Activated CD4-positive, alpha-beta T cell treated with anti-CD3 and anti-CD28 coated beads, Interleukin-2, amount 50 U/mL, for 1 hour (primary cell): Measurements from ENCODE around the gene H3-3A.

Experiments used
- DNase-seq: peaks from one replicate; pipeline ENCODE4 v3.0.0-alpha.2; 2020

H3-3A gene

GRCh38 chr1:226062558-226063223 lies at the start of gene H3-3A:
TSS of gene H3-3A (plus strand) at chr1:226062716. CDS start at chr1:226064352, 1,636 bp downstream.
- peak; percentile 99 for DNase-seq

GRCh38 chr1:226017070-226017469 lies 45.4 kb upstream of the H3-3A start:
- no peak for DNase-seq

- DNase-seq, result no peak
These were observed 42.9 kb upstream of the H3-3A start for GRCh38 chr1:226019572-226019971.

- no peak for DNase-seq
These were observed 41.1 kb upstream of the H3-3A start for GRCh38 chr1:226021401-226021800.

- DNase-seq, result no peak
These were observed 40.7 kb upstream of the H3-3A start for GRCh38 chr1:226021801-226022200.

- DNase-seq, result no peak
These were observed 38.8 kb upstream of the H3-3A start for GRCh38 chr1:226023735-226024134.

GRCh38 chr1:226026833-226027232 lies 35.7 kb upstream of the H3-3A start:
- no peak for DNase-seq

GRCh38 chr1:226027538-226028217 lies 34.8 kb upstream of the H3-3A start:
- DNase-seq, result no peak

- DNase-seq, result no peak
These were observed 33.4 kb upstream of the H3-3A start for GRCh38 chr1:226029093-226029496.

GRCh38 chr1:226029568-226030225 lies 32.8 kb upstream of the H3-3A start:
- no peak for DNase-seq

GRCh38 chr1:226033582-226033981 lies 28.9 kb upstream of the H3-3A start:
- DNase-seq, result no peak

GRCh38 chr1:226033991-226034390 lies 28.5 kb upstream of the H3-3A start:
- DNase-seq, result no peak

- no peak for DNase-seq
These were observed 28.0 kb upstream of the H3-3A start for GRCh38 chr1:226034482-226034881.

- DNase-seq, result no peak
These were observed 26.6 kb upstream of the H3-3A start for GRCh38 chr1:226035915-226036314.

- DNase-seq, result no peak
These were observed 23.9 kb upstream of the H3-3A start for GRCh38 chr1:226038661-226039060.

- DNase-seq, result no peak
These were observed 21.1 kb upstream of the H3-3A start for GRCh38 chr1:226041419-226041818.

GRCh38 chr1:226044514-226045101 lies 17.9 kb upstream of the H3-3A start:
- DNase-seq, result no peak

- no peak for DNase-seq
These were observed 16.3 kb upstream of the H3-3A start for GRCh38 chr1:226046240-226046639.

GRCh38 chr1:226047495-226047894 lies 15.0 kb upstream of the H3-3A start:
- DNase-seq, result no peak

- no peak for DNase-seq
These were observed 13.6 kb upstream of the H3-3A start for GRCh38 chr1:226048886-226049285.

GRCh38 chr1:226050133-226050532 lies 12.4 kb upstream of the H3-3A start:
- no peak for DNase-seq

GRCh38 chr1:226051365-226051764 lies 11.2 kb upstream of the H3-3A start:
- DNase-seq, result no peak

GRCh38 chr1:226052061-226052460 lies 10.5 kb upstream of the H3-3A start:
- no peak for DNase-seq
